Lung microvascular endothelial cell (primary cell): ENCODE measurements around the gene KCNJ10. TPM values are rescaled to one million over a fixed set of nuclear protein-coding genes. Genes with fewer than 3 reads are reported as not detected.
"Not testable (repeated sequence)": the region's sequence is repeated elsewhere in the genome, so short reads cannot be mapped to it uniquely, and the experiment has no call there.

Source experiments
- DNase-seq, 2 donors: peaks; one replicate each; pipeline versions ENCODE4 v3.0.0 to v3.0.0-alpha.2; 2010; ENCODE audit warnings: low read depth in 2 of 2
- total RNA-seq: library from RNA; depleted of rRNA; stranded (reverse); fragments of >200 nt; gene quantifications from 2 replicates; pipeline ENCODE4 v1.2.1, GENCODE V29; 2014

The KCNJ10 gene
- not detected in 2 replicates for total RNA-seq

DNA sequence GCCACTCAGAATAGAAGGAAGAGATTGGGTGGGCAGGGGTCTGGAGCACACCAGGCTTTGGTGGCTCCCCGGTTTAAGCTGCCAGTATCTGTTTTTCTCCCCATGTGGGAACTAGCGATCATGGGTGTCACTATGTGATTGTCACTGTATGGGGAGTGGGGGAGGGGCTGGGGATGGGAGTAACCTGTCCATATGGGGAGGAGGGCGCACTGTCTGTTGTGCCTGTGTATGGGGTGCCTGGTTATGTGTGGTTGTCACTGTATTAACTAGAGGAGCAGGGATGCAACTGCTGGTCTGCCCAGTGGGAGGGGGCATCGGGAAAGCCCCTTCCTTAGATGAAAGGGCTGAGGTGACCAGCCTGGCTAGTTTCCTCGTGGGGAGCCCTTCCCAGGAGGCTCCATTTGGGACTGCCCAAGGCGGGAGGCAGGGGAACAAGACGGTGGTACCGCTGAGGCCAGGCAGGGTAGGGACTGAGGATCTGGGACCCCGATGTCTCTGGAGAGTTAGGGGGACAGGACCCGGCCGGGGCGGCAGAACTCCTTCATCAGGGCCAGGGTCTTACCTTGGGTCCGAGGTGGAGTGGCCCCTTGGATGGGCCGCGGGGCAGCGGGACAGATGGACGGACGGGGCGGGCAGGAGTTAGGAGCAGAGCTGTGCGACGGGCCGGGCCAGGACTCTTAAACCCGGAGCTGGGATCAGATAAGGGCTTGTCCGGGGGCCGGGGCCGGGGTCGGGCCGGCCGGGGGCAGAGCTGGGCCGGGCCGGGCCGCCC is at the start of gene KCNJ10:
TSS of gene KCNJ10 (minus strand) at position 701 of the 772 bp plus-strand sequence. CDS start 27,628 bp downstream, outside the sequence.
- no peak for DNase-seq

DNA sequence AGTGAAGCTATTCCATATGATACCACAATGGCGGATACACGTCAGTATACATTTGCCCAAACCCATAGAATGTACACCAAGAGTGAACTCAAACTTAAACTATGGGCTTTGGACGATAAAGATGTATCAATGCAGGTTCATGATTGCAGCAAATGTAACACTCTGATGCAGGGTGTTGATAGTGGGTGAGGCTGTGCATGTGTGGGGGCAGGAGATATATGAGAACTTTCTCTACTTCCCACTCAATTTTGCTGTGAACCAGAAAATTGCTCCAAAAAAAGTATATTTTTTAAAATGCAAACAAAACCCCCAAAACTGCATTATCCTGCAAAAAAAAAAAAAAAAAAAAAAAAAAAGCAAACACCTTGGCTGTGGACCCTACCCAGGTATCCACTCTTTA is 49.0 kb upstream of the KCNJ10 start:
- DNase-seq, result no peak

DNA sequence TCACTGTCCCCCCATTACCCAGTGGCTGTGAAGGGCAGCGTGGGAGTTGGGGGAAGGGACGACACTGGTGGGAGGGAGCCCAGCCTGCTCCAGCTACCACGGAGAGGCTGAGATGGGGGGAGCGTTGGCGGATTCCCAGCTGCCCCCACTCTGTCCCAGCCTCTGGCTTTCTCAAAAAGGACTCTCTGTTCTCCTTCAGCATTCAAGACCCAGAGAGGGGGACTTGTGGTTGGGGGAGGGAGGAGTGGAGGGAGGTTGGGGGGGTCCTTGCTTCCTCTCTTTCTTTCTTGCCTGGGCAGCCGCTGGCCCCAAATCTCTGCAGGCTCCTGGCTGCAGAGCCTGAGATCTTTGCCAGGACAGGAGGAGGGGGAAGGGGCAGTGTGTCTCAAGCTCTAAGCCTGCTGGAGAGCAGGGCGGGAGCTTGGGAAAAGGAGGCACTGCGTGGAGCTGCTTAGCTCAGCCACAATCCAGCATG is 47.8 kb upstream of the KCNJ10 start:
- DNase-seq, result no peak

DNA sequence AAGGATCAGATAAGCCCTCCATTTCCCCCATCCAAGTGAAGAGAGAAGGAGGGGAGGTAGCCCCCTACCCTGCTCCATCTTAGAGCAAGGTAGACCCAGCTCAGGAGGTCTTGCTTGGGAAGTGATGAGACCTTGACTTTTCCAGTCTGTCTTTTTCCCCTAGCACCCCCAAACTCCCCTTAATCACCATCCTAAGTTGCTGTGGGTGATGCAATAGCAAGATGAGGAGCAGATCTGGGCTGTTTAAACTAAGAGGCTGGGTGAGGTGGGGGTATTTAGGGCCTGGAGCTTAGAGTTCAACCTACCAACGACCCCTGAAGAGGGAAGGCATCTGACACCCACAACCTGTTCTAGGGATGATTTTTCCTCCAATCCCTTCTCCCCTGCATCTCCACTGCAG is 47.3 kb upstream of the KCNJ10 start:
- DNase-seq, result no peak

DNA sequence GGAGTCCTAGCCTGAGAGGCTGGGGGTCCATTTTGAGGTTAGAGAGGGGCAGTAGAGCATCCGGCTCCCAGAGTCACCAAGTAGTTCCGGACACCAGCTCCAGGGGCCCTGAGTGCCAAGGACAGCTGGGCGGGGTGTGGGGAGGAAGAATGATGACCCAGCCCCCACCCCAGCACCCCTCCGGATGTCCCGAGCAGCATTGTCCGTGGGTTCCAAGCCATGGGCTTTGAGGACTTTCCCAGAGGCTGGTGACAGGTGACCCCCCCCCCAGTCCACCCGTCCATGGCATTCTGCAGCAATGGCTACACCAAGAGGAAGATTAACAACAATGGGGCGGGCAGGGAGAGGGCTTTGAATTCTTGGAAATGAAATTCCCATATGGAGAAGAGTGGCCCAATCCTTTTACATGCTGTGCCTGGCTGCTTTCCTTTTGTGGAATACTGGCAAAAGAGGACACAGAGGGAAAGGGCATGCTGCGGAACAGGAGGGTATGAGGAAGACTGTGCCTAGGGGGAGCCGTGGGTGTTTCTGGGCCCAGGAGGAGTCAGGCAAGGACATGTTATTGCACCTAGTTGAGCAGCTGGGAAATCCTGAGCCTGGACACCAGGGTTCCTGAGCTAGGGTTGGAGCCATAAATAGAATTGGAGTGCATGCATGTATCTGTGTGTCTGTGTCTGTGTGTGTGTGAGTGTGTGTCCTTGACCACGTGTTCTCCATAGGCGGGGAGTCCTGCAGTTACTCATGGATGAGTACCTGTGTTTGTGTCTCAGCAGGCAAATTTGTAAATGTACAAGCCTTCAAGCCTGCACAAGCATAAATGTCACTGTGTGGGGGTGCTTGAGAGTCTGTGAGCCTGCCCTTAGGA is 46.6 kb upstream of the KCNJ10 start:
- DNase-seq, result no peak

DNA sequence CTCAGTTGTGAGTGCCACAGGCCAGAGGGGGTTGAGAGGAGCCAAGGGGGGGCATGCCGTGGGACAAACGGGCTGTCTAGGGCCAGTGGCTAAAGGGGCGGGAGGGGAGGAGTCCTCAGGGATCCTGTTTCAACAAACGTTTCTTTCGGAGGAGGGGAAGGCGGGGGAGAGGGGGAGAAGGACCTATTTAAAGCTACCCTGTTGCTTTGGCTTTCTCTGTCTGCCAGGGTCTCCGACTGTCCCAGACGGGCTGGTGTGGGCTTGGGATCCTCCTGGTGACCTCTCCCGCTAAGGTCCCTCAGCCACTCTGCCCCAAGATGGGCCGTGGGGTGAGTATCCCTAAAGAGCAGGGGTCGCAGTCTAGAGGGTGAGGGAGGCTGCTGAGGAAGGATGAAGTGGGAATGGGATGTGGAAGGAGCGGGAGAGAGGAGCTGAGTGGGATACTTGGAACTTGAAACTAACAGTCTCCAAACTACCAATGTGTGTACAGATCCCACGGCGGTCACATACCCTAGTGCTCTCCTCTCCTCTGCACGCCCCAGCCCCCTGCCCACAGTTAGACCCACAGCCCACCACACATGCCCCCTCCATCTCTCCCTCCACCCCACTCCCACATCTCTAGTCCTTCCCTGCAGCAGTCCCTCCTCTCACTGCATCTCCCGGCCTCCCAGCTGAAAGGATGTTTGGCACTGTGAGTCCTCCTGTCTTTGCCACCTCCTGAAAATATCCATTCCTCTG is 45.8 kb upstream of the KCNJ10 start, which contains the start of gene ATP1A2:
TSS of gene ATP1A2 (plus strand) at position 215 of the 738 bp plus-strand sequence. CDS start at position 318, 103 bp downstream.
- DNase-seq, result no peak

DNA sequence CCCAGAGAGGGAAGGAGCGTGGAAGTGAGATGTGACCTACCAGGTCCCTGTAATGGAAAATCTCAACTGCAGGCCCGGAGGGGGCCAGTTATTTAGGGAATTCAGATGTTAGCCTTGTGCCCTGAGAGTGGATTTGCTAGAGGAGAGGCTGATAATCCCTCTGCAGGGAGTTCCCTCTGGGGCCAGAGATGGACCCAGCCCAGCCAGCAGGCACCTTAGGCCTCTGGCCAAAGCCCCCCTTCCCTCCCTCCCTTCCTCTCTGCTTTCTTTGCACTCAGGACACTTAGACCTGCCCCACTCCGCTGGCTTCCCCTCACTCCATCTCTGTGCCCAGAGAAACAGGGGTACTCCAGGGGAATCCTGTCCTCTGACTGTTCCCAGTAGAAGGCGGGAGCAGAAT is 44.1 kb upstream of the KCNJ10 start:
- DNase-seq, result no peak

DNA sequence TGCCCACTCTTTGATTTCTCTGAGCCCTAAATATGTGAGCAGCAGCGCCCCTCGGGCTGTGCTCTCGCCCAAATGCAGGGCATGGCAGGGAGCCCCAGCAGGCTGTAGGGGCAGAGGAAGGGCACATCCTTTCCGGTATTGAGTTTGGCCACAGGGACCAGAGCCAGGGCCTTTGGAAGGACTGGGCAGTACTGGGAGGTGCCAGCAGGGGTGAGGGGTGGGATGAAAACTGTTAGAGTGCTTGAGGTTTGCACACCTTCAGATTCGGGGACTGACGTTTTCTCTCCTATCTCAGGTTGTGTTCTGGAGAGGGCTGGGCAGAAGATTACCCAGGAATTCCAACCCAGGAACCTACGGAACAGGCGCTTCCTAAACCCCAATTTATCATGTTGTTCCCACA is 43.4 kb upstream of the KCNJ10 start:
- DNase-seq, result no peak

DNA sequence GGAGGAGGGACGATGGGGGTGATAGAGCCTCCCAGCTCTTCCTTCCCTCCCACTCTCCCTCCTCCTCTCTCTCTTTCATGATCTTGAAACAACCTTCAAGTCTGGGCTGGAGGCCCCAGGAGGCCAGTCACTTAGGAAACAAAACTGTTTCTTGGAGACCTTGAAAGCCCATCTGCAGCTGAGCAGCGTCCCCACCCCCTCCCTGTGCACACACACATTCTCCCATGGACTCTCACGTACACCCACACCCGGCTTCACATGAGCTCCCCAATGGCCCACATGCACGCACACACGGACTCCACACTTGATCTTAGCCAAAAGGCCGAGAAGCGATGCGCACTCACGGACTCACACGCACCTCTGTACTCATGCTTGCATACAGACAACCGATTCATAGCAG is 42.4 kb upstream of the KCNJ10 start:
- no peak for DNase-seq

DNA sequence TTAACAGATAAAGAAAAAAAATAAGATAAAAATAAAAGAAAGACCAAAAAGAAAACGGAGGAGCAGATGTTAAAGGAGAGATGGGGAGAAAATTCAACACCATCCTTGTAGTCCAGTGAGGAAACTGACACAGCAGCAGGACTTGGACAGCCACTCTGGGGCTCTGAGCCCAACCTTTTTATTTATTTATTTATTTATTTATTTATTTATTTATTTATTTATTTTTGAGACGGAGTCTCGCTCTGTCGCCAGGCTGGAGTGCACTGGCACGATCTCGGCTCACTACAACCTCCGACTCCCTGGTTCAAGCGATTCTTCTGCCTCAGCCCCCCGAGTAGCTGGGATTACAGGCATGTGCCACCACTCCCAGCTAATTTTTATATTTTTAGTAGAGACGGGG is 41.5 kb upstream of the KCNJ10 start:
- DNase-seq, result not testable (repeated sequence)

DNA sequence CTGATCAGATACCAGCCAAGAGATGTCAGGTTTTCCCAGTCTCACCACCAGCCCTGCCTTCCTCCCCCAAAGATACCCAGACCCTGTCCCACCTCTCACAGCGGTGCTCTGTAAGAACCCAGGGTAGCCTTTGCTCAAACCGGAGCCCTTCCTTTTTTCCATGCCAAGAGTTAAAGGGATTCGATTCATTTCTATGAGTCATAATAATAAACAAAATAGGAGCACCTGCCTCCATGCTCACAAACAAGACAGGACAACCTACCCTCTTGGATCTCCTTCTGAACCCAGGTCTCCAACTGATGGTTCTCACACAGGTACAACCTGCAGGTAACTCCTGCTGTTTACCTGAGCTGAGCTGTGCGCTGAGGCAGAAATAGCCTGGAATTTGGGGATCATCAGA is 39.7 kb upstream of the KCNJ10 start:
- no peak for DNase-seq

DNA sequence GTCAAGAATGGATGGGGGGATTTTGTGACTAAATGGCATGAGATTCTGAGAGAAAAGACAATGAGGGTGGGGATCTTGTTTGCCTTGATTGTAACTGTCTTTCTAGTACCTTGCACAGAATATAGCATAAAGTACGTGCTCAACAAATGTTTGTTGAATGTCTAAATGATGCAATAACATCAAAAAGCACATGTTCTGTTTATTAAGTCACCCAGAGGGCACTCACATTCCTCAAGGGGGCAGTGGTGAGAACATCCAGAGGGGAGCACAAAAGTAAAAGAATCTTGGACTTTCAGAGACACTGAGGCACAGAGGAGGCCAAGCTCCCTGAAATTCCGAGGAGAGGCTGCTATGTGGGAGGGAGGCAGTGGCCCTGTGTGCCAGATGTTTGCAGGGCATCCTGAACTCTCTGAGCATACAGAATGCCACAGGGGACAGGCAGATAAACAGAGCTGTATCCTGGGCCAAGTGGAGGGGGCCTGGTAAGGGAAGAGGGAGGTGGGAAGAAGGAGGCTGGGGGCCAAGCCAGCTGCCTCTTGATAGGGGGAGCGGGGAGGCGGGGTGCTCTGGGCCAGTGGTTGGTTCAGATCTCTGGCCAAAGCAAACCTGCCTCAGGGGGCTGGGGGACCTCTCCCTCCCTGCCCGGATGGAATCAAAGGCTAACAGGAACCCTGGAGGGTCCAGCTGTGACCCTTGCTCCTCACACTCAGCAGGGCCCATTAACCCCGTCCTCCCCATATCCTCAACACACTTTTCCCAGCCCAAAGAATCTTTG is 39.1 kb upstream of the KCNJ10 start:
- peak; percentile 55 to 60 for DNase-seq

DNA sequence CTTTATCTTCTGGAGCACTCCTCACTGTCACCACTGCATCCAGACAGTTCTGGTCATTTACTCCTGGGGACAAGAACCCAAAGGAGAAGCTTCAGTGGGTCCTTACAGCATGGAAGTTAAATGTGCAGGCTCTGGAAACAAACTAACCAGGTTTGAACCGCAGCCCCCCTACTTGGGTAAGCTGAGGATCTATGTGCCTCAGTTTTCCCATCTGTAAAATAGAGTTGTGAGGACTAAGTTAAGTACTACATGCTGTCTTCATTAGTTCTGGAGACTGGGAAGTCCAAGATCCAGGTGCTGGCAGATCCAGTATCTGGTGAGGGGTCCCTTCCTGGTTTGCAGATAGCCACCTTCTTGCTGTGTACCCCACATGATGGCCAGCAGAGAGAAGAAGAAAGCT is 37.6 kb upstream of the KCNJ10 start:
- no peak for DNase-seq

DNA sequence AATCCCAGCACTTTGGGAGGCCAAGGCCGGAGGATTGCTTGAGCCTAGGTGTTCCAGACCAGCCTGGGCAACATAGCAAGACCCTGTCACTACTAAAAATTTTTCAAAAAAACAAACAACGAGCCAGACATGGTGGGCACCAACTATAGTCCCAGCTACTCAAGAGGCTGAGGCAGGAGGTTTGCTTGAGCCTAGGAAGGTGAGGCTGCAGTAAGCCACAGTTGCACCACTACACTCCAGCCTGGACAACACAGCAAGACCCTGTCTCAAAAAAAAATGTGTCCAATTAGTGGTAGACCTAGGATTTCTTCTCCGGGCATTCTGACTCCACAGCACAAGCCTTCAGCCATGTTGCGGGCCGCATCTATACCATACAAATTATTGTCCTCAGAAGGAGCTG is 35.2 kb upstream of the KCNJ10 start:
- DNase-seq, result no peak

DNA sequence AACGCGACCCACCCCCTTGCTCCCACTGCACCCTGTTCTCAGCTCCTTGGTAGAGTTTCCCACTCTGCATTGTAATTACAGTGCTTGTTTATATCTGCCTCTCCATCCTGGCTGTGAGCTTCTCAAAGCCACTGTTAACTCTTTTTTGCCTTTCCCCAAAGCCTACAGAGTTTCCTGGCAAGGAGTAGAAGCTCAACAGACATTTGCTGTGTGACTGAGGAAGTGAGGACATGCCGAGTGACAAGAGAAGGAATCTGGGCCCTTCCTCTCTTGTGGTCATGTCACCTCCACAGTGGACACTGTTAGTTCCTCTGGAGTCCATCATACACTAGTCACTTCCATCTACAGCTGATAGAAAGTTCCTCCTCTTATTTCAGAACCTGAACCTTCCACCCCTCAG is 34.5 kb upstream of the KCNJ10 start:
- no peak for DNase-seq

DNA sequence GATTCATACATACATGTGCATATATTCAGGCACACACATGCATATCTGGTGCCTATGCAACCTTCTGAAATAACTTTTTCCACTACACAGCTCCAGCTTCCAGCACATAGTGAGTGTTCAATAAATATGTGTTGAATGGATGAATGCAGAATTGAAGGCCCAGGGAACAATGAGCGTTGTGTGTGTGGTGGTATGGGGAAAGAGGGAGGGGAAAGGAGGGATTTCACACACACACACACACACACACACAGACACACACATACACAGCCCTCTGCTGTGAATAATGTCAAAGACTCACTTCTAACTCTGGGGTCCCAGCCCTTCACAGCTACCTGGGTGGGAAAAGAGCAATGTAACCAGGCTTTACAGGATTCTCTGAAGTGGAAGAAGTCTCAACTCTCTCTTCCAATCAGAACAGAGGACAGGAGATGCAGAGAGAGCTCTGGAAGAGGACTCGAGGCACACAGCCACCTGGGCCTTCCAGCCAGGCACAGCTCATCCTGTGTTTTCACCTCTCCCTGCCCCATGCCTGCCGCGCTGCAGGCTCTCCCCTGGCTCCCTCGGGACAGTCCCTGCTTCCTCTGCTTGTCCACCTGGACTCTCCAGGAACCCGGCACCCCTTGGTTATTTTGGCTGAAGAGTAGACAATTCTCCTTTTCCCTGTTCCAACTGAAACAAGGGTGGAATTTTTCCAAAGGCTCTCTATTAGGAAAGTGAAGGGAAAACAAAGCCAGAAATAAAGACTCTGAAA is 33.9 kb upstream of the KCNJ10 start:
- DNase-seq, result no peak

DNA sequence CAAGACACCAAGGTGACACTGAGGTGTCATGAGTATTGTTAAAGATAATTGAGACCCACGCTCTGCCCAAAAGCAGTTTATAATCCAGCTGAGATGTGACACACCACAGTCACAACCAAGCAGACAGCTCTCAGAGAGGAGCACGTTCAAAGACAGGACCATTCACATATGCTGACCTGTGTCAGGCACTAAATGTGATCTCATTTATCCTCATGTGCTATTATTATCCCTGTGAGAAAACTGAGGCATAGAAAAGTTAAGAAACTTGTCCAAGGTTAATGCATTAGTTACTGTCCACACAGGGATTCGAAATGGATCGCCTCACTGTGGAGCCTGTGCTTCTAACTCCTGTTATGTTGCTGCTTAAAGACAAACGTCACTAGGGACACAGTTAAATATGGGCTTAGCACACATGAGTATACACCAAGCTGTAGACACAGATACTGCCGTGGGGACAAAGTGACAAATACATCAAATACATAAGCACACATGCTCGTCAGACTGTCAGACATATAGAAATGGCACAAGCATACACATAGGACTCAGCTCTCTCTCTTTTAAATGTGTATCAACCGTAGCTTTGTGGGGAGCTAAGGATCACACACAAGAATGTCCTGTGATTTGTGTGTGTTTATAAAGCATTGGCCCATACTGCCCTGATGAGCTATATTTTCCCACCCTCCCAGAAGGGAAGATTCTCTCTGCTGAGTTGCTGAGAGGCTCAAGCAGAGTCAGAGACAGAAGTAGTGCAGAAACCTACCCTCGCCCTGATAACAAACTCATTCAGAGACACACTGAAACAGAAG is 32.0 kb upstream of the KCNJ10 start:
- DNase-seq, result no peak

DNA sequence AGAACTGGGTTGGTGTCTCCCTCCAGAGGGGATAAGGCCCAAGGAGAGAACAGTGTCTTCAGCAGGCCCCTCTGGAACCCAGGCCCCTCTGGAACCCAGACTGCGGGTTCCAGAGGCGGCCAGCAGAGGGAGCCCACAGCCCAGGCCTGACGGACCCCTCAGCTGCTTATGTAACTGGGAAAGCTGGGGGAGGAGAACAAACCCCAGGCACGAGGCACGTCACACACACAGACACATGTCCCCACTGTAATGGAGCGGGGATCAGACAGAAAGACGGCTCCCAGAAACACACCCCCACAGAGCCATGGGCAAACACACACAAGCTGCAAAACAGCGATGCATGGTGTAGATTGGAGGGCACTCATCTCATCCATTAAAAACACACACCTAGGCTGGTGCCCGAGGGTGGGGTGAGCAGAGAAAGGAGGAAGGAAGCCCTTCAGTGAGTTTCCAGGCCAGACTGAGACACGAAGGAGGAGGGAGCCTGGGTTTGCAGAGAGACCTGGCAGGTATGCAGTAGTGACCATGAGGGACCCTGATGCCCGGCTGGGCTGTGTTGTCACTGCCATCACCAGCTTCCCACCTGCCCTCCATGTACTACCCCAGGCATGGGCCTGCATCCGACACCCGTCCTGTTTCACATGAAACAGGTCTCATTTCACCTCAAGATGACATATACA is 31.2 kb upstream of the KCNJ10 start:
- DNase-seq, result peak; percentile 68 to 79
